Measurements from ENCODE around the gene GSE1.

GSE1 gene

DNA sequence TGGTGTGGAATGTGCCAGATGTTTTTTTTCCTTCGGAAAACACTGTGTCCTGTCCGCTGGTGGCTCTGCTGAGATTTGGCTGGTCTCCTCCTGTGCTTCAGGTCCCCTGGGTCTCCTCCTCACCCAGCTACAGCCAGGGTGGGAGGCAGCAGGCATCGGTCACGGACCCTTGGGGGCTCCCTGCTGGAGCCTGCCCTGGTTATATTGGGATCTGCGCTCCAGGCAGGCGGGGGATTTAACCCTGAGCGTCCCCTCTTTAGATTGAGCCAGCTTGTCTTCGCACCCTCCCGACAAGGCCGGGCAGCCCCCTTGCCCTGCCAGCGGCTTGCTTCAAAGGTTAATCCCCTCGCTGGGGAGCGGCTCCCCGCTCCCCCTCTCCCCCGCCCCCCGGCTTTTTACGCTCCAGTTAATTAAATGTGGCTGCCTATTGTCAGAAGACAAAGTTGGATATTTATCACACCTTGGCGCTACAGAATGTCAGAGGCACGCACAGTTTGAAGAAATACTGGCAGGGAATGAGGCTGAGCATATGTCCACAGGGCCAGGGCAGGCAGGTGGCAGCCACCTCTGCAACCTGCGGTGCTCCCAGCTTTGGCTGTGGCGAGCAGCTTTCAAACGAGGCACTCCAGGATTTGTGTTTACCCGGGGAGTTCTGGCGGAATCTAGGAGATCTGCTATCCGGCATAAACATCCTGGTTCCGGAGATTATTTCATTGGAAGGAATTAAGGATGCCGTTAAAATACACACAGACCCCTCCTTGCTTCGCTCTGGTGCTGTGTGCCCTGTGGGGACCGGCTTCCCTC lies 38.2 kb upstream of the GSE1 start:
- DNase-seq = no peak

DNA sequence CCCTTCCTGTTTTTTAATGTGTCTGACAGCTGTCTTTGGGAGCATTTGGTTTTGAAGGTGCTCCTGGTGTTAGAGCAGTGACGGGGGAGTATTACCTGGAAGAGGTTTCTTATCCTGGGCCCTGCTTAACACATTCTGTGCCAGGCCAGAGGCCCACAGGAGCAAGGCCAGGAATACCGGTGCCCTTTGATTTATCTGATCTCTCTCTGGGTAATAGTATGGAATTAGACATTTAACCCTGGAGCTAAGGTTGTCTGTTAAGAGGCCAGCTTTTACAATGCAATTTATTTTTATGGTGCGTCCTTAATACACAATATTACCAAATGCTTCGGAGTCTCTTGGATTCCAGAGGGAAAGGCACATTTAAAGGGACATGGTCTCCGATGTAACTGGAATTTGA lies 37.2 kb upstream of the GSE1 start:
- no peak for DNase-seq

DNA sequence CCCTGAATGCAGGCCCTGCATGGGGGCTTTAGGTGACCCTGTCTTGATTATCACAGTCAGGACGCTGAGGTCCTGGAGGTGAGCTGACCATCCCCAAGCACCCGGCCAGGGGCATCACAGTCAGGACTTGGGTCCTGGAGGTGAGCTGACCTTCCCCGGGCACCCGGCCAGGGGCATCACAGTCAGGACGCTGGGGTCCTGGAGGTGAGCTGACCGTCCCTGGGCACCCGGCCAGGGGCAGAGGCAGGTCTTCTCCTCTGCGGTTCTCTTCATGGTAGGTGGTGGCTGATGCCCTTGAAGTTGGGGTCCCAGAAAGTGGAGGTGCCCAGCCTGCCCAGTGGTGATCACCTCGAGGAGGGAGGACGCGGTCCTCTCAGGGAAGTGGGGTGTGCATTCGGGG lies 36.2 kb upstream of the GSE1 start:
- DNase-seq = no peak

DNA sequence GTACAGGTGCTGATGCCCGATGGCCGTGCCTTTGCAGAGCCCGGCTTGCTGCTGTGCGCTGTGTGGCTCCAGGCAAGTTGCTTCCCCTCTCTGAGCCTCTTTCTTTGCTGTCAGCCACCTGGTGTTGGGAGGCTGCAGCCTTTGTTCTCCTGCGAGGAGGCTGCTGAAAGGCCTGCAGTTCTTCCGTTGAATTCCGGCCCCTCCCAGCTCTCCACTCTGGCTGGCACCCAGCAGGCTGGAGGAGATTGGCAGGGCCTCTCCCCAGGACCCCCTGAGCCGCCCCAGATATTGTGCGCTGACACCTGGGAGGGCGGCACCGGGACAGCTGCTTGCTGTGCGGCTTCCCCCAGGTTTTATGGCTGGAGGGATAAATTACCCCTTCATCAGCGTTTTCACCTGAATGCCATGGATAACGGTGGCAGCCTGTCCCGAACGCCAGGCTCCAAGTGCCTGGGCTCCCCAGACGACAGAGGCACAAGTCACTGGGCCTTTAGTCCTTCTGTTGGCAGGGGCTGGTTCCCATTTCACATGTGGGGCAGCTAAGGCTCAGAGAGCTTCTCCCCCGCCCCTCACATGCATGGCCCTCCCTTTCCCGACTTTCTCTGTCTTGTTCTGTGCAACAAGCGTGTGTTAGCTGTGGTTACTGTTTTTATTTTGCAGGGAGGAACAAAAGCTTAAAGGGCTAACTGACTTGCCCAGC lies 35.1 kb upstream of the GSE1 start:
- no peak for DNase-seq

DNA sequence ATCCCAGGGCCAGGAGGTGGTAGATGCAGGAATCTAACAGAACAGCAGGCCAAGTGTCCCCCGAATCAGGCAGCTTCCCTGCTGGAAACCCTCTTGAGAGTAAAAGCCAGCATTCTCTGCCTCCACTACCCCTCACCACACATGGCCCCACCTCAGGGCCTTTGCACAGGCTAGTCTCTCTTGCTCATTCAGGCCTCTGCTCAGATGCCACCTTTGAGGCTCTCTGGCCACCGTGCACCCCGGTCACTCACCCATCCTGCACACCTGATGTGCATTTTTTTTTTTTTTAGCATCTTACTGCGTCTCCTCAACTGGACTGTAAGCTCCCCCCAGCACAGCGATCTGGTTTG lies 34.5 kb upstream of the GSE1 start:
- DNase-seq = no peak

DNA sequence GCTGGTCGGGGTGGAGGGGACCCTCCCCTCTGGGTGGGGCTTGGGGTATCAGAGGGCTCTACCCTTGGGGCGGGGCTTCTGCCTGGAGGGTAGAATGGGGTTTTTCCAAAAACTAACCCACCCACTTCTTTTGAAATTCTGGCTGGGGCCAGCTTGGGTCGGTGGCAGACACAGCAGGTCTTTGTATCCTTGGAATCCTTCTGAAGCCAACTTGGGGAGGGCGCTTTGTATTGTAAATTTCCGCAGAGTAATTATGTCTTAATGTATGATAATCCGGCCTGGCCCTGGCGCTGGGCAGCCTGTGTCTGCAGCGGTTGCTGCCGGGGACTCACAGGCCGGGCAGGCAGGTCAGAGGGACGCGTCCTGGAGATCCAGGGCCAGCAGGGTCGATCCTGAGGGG lies 33.9 kb upstream of the GSE1 start:
- no peak for DNase-seq

DNA sequence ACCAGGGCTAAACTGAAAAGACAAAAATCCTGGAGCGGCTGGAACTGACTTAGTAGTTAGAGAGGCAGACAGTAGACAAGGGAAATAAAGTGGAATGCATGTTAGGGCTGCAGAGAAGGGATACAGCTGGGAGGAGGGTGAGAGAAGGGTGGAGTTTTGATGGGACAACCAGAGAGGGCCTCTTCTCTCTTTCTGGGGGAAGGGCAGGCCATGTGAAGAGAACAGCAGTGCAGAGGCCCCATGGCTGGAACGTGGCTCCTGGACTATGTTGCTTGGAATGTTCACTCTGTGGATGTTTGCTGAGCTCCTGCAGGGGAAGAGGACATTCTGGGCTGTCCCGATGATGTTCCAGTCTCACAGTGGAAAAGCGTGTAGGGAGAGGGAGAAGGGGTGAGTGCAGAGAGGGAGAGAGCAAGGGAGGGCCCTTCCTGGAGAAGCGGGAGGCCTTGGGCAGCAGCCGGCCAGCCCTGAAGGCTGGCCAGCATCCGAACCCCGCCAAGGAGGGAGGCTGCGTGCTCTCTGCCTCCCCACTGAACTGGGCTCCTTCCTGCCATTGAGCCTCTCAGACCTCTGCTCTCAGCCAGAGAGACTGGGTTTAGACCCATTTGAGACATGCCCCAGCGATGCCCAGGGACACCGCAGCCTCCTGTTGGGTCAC lies 33.1 kb upstream of the GSE1 start:
- no peak for DNase-seq

DNA sequence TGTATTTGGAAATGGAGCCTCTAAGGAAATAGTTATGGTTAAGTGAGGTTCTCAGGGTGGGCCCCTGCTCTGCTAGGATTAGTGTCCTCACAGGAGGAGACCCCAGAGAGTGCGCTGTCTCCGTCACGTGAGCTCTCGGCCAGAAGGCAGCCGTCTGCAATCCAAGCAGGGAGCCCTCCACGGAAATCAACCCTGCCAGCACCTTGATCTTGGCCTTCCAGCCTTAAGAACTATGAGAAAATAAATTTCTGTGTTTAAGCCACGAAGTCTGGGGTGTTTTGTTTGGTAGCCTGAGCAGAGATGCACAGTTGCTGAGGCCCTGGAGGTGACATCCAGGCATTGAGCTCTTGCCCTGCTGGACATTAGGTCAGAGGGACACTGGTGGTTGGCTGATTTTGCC lies 32.4 kb upstream of the GSE1 start:
- no peak for DNase-seq

DNA sequence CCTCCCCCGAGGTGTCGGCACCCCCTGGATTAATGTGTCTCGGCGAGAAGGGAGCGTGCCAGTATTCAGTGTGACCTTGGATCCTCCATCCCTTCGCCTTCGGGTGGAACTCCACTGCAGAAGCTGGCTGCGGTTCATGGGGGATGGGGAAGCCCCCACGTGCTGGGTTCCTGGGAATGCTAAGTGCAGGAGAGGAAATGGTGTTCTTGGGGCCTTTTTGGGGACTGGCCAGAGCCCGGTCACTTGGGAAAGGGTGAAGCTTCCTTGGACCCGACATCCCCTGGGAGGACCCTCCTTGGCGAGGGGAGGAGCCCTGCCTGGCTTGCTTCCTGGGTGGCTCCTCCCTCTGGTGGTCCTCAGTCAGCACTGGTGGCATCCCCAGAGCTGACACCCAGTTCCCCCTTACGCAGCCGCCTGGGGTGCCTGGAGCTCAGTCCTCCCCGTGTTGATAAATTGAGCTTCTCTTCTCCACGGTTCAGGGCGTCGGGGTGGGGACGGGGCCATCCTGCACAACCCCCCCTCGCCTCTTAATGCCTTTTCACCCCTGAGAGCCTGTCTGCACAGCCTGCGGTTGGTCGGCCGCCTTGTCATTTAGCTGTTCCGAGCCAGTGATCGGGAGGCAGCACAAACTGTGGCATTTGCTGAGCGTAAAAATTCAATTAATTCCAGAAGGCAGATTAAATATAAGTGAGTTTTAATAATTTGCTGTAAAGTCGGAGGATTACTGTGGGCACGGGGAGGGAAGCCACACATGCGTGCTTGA lies 30.7 kb upstream of the GSE1 start:
- DNase-seq = no peak

DNA sequence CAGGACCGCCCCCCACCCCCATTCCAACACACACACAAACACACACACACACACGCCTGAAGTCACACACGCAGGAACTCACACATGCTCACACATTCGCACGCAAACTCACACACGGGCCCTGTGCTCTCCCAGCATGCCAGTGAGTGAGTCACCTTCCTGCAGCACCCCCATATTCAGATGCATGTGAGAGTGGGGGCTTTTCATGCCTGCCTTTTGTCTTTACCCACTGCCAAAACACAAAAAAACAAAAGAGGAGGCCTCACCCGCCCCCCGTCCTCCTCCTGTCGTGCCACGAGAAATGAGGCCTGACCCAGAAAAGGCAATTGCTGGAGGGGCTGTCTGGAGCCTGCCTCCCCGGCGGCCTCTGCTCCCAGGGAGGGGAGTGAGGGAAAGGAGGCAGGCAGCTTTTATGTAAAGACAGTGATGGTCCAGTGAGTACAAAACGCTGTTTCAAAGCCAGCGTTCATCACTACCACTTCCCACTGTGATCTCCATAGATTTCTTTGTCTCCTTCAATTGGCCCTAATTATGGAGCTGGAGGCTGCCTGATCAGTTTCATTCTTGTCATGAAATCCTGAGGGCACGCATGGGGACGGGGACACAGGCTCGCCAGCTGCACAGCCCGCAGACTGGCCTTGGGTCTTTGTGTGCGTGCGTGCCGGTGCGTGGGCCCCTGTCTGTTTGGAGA lies 29.5 kb upstream of the GSE1 start:
- DNase-seq = no peak

DNA sequence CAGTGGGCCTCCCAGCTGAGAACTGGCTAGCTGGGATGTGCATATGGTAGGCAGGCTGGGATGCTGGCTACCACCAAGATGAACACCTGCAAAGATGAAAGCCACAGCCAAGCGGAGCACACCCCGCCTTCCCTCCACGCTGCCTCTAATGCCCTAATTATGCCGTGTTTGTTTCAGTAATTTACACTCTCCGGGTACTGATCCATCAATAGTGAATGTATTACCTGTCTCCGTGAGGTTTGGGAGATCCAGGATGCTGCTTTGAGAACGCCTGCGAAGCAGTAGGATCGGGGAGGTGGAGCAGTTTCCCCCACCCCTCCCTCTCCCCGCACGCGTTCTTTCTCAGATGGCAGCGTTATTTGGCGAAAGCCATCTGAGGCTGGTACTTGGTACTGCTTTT lies 28.9 kb upstream of the GSE1 start:
- no peak for DNase-seq

DNA sequence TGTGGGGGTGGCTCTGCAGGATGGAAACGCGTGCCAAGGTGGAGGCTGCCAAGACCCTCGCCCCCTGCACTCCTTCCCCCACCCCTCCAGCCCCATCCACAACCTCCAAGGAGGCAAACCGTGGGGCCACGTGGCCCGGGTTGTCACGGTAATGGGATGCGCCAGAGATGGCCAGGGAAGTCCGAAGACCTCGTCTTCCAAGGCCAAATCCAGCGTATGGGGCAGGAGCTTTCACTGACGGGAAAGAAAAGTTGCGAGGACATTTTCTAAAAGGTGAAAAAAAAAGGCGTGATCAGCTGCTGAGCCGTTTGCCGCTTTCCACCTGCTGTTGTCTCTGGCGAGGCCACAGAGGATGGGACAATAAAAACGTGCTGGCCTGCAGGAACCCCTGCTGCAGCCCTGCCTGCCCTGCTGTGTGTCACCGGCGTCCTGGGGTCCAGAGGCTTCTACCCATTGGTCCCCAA lies 28.3 kb upstream of the GSE1 start:
- DNase-seq = no peak

DNA sequence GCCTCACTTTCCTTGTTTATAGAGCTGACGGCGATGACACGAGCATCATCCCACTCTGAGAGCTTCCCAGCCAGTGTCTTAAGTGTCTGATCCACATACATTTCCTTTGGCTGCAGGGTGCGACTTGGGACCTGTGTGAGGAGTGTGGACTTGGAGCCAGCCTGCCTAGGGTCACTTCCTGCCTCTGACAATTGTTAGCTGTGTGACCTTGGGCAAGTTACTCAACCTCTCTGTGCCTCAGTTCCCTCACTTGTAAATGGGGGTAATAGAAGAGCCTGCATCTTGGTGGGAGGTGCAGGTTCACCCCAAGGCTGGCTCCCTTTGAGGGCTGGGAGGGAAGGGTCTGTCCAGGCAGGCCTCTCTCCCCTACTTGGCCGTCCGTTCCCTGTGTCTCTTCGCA lies 27.4 kb upstream of the GSE1 start:
- no peak for DNase-seq

DNA sequence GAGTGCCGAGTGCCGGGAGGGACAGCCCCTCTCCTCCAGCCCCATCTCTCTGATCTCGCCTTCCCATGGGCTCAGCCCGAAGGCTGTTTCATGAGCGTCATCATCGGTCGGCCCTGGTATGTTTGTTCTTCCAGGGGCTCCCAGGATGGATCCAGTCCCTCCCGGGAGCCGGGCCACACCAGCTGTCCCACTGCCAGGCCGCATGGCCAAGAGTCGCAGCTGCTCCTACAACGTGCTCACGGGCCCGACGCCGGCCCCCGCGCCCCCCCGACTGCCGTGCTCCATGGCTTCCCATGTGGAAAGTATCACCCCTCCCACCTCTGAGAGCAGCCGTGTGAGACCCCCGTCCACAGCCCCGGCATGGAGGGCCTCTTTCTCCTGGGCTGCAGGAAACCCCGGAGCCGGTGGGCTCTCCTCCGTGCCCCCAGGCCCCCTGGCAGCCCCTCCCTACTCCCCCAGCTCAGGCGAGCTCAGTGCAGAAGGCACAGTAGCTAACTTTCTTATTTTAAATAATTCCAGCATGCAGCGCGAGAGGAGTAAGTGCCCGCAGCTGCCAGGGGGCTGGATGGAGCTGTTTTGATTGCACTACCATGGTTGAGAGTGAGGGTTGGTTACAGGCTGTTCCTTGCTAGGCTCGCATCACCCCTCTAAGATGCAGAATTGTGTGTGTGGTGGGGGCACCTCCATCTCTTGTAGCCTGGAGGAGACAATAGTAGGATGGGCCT lies 26.6 kb upstream of the GSE1 start:
- DNase-seq = no peak

DNA sequence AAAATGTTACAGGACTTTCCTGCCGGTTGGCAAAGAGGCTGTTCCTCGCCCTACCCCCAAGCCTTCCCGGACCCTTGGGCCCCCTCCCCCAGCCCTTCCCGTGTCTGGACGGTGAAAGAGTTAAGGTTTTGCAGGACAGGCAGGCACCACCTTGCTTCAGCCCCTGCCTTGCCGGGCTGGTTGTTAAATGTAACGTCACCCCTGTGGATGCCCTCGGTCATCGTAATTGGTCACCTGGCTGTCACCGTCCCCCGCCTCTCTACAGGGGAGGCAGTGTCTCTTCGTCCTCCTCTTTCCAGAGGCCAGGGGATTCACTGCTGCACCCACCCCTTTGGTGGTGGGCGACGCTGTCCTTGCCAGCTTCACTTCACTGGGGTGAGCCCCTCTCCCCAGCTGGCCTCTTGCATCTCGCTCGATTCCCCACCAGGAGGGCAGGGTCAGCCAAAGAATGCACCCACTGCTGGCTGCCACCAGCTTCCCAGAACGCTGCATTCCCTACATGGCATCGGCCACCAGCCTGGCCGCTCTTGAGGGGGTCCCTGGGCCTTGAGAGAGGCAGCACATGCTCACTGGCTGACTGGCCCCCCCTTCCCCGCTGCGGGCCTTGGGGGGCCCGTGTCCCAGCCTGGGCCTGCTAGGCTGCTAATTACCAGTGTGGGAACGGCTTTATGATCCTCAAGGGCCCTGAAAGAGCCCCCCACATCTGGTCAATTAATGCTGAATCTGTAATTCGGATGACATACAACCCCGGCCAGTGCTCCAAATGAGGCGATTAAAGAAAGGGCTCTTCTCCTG lies 25.2 kb upstream of the GSE1 start:
- no peak for DNase-seq

DNA sequence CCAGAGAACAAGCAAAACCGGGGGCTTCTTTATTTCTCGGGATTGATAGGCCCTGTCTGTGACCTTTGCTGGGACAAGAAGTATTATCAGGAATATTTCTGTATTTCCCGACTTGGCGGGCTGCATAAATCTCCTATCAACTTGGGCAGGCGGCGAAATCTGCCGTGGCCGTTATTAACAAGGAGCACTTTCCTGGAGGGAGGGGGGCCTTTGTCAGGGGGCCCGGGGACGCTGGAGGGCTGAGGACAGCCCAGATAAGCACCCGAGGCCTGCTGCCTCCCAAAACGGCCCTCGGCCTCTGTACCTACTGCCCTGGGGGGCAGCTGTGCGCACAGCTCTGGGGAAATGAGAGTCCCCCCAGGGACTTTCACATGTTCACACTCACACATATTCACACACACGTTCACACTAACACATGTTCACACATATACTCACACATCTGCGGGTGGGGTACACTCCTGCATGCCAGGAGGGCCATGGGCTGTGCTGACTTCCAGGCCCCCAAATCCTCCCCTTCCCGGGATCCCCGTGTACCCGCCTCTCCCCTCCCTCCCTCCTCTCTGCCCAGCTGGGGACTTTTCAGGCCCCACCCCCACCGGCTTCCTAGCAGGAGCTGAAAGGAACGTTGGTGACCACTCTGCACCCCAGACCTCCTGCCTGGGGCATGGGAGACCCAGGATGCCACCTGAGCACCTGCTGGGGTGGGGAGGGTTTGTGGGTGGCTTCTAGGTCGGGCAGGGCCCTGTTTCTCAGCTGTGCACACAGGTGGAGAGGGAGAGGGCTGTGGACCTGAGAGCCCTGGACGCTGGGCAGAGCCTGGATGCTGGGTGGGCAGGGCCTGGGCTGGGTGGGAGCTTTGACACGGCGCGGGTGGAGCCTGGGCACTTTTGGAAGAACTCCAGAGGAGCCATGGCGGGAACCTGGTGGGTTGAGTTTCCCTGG lies 24.3 kb upstream of the GSE1 start:
- DNase-seq = no peak

DNA sequence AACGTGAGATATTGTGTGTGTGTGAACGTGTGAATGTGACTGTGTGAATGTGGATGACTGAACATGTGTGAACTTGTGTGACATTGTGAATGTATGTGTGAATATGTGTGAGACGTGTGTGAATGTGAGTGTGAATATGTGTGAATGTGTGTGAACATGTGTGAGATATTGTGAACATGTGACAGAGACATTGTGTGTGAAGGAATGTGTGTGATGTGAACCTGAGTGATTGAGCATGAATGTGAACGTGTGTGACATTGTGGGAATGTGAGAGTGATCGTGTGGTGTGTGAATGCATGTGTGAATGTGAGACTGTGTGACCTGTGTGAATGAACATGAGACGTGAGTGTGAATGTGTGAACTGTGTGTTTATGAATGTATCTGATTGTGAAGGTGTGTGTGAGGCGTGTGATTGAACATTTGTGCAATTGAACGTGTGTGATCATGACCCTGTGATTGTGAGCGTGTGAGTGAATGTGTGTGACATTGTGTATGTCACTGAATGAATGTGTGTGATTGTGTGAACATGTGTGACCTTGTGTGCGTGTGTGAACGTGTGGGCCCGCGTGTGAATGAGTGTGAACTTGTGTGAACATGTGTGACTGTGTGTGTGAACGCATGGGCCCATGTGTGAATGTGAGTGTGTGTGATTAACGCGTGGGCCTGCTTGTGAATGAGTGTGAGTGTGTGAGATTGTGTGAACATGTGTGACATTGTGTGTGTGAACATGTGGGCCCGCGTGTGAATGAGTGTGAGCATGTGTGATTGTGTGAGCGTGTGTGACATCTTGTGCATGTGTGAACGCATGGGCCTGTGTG lies 23.2 kb upstream of the GSE1 start:
- DNase-seq = no peak

DNA sequence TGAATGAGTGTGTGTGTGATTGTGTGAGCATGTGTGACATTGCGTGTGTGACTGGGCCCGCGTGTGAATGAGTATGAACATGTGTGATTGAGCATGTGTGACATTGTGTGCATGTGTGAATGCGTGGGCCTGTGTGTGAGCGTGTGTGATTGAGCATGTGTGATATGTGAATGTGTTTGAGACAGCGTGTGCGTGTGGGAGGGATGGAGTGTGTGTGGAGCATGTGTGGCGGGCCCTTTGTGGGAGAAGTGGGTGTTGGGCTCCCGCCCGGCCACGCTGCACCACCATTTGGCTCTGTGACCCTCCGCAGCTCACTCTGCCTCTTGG lies 22.7 kb upstream of the GSE1 start:
- DNase-seq = no peak

DNA sequence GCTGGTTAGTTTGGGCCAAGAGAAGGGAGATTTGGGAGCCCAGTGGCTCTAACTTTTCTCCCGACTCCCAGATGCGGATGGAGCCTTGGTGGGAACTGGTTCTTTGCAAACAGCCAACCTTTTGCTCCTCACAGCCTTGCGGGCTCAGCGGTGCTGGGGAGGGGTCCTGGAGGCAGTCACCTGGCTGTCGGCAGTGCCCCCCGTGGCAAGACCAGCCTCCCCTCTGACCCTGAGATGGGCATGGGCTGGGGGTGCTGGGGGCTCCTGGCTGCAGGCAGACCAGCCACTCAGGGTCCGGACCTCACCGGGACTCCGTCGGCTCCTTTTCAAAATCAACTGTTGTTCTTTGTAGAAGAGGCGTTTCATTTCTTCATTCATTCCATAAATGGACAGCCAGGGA lies 21.7 kb upstream of the GSE1 start:
- no peak for DNase-seq
